IMR-90 (cell line): Measurements from ENCODE around the gene PRICKLE2.

Source experiments
- CHD1 ChIP-seq: IDR thresholded peaks from 2 replicates; pipeline ENCODE4 v1.6.1; 2012; ENCODE audit warnings: low read depth, low read length, improper control_type of control experiment
- ELK1 ChIP-seq: fragments of 150-350 bp; IDR thresholded peaks from 2 replicates; pipeline ENCODE4 v1.6.1; 2016; ENCODE audit warnings: low read depth, mild to moderate bottlenecking, low read length, moderate library complexity, borderline replicate concordance
- MAZ ChIP-seq: IDR thresholded peaks from 2 replicates; pipeline ENCODE4 v1.6.1; 2012; ENCODE audit warnings: low read depth, mild to moderate bottlenecking, low read length, improper control_type of control experiment, moderate library complexity, borderline replicate concordance
- MXI1 ChIP-seq: IDR thresholded peaks from 2 replicates; pipeline ENCODE4 v1.6.1; 2012; ENCODE audit warnings: low read depth, mild to moderate bottlenecking, low read length, moderate library complexity, borderline replicate concordance
- POLR2A ChIP-seq: IDR thresholded peaks from 2 replicates; pipeline ENCODE4 v1.6.1; 2012; ENCODE audit warnings: mild to moderate bottlenecking, low read depth, low read length
- RAD21 ChIP-seq: IDR thresholded peaks from 2 replicates; pipeline ENCODE4 v1.6.1; 2012; ENCODE audit warnings: low read length, improper control_type of control experiment
- RCOR1 ChIP-seq: IDR thresholded peaks from 2 replicates; pipeline ENCODE4 v1.6.1; 2012; ENCODE audit warnings: mild to moderate bottlenecking, low read length, improper control_type of control experiment; ENCODE audit not compliant: insufficient replicate concordance
- RFX5 ChIP-seq: IDR thresholded peaks from 2 replicates; pipeline ENCODE4 v1.8.0; 2012; ENCODE audit warnings: low read depth, mild to moderate bottlenecking, low read length, moderate library complexity
- SMC3 ChIP-seq: fragments of 150-350 bp; IDR thresholded peaks from 2 replicates; pipeline ENCODE4 v1.6.1; 2016; ENCODE audit warnings: low read depth, mild to moderate bottlenecking, antibody characterized with exemption, low read length, moderate library complexity
- TF ChIP-seq, protein P1 (sequence below): conservative IDR thresholded peaks from 2 replicates; pipeline ENCODE4 v1.5.1; 2012; ENCODE audit warnings: mild to moderate bottlenecking, low read depth, low read length, improper control_type of control experiment
- TF ChIP-seq, protein P2 (sequence below): fragments of 150-350 bp; IDR thresholded peaks from 2 replicates; pipeline ENCODE4 v1.6.1; 2017; ENCODE audit warnings: mild to moderate bottlenecking, antibody characterized with exemption, low read length, low read depth

DNA sequence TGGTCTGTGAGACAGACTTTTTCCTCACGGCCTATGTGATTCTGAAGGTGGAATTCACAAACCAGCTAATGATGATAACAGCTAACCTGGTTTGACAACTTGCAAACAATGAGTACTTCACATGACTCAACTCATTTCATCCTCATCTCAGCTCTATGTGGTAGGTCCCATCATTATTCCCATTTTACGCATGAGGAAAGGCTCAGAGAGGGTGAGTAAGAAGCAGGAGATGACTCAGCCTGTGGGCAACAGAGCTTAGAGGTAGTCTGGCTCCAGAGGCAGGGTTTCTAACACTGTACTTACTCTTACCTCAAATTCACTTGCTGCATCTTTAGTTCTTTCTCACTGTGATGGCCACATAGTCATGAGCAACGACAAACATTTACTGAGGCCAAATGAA, 176.1 kb downstream of the PRICKLE2 start:
- TF ChIP-seq SMC3: no peak
- TF ChIP-seq MXI1: no peak
- TF ChIP-seq, protein P1, sequence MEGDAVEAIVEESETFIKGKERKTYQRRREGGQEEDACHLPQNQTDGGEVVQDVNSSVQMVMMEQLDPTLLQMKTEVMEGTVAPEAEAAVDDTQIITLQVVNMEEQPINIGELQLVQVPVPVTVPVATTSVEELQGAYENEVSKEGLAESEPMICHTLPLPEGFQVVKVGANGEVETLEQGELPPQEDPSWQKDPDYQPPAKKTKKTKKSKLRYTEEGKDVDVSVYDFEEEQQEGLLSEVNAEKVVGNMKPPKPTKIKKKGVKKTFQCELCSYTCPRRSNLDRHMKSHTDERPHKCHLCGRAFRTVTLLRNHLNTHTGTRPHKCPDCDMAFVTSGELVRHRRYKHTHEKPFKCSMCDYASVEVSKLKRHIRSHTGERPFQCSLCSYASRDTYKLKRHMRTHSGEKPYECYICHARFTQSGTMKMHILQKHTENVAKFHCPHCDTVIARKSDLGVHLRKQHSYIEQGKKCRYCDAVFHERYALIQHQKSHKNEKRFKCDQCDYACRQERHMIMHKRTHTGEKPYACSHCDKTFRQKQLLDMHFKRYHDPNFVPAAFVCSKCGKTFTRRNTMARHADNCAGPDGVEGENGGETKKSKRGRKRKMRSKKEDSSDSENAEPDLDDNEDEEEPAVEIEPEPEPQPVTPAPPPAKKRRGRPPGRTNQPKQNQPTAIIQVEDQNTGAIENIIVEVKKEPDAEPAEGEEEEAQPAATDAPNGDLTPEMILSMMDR: no peak
- TF ChIP-seq POLR2A: no peak
- TF ChIP-seq MAZ: no peak
- TF ChIP-seq ELK1: no peak
- TF ChIP-seq RFX5: no peak
- no peak for TF ChIP-seq RCOR1
- TF ChIP-seq RAD21: no peak
- TF ChIP-seq, protein P2, sequence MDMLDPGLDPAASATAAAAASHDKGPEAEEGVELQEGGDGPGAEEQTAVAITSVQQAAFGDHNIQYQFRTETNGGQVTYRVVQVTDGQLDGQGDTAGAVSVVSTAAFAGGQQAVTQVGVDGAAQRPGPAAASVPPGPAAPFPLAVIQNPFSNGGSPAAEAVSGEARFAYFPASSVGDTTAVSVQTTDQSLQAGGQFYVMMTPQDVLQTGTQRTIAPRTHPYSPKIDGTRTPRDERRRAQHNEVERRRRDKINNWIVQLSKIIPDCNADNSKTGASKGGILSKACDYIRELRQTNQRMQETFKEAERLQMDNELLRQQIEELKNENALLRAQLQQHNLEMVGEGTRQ: no peak
- TF ChIP-seq CHD1: no peak
